ENCODE data around the gene IDI2. TPM values are rescaled to one million over a fixed set of nuclear protein-coding genes. Genes with fewer than 3 reads are reported as not detected.

The IDI2 gene
- total and polyA plus RNA-seq, 8 donors, result 0.14 to 0.15 TPM; not detected in 6

GRCh38 chr10:992467-992866, 33.2 kb downstream of the IDI2 start:
- WGBS, 2 donors, result 96 to 98% methylated on average over 6 of the region's 6 CpGs
- Histone ChIP-seq H3K4me1 (peaks cover 6 to 9% (median 8%) of the 10 kb centered on the region in 3 donors), H3K36me3 (peaks cover 0 to 29% (median 15%) of the 10 kb centered on the region in 3 donors), H3K9me3 (no peaks in the 10 kb centered on the region), H3K27me3 (no peaks in the 10 kb centered on the region), H3K27ac (no peak overlapping the region), H3K4me3 (no peak overlapping the region)
- TF ChIP-seq CTCF (IDR thresholded peaks at IDR 0.05), result no peak
- intact Hi-C loops (cut with DNase I), result no loop called here
- ATAC-seq, result no peak
- DNase-seq, result no peak
- FAIRE-seq, result no peak

- DNase-seq (no peak), ATAC-seq (no peak), FAIRE-seq (no peak)
- Histone ChIP-seq H3K27ac (no peak overlapping the region), H3K4me3 (no peak overlapping the region), H3K9me3 (no peaks in the 10 kb centered on the region), H3K36me3 (peaks cover 0 to 14% (median 2%) of the 10 kb centered on the region in 3 donors), H3K27me3 (no peaks in the 10 kb centered on the region), H3K4me1 (peaks cover 6 to 17% (median 9%) of the 10 kb centered on the region in 3 donors)
- 95 to 96% methylated on average over 6 of the region's 6 CpGs for WGBS, 2 donors
- TF ChIP-seq CTCF (IDR thresholded peaks at IDR 0.05), result no peak
- intact Hi-C loops (cut with DNase I), result no loop called here
These were observed 34.9 kb downstream of the IDI2 start for GRCh38 chr10:990808-991207.

- WGBS, 2 donors, result 24 to 25% methylated on average over 42 of the region's 42 CpGs
- no peak for ATAC-seq
- Histone ChIP-seq H3K4me3 (peak overlapping the region; percentile 72 to 97 (median 94)), H3K9me3 (no peaks in the 10 kb centered on the region), H3K36me3 (peaks cover 0 to 6% (median 0%) of the 10 kb centered on the region in 3 donors), H3K4me1 (peaks cover 6 to 17% (median 9%) of the 10 kb centered on the region in 3 donors), H3K27me3 (no peaks in the 10 kb centered on the region), H3K27ac (peak overlapping the region; percentile 65 to 84 (median 78))
- TF ChIP-seq CTCF (IDR thresholded peaks at IDR 0.05), result no peak
- FAIRE-seq, result no peak
- DNase-seq, result no peak
- intact Hi-C loops (cut with DNase I), result no loop called here
These were observed 36.8 kb downstream of the IDI2 start for GRCh38 chr10:988667-989545.

GRCh38 chr10:987870-988666, 37.6 kb downstream of the IDI2 start, which contains the start of gene GTPBP4:
TSS of gene GTPBP4 (plus strand) at chr10:988434. CDS start at chr10:988480, 46 bp downstream.
- Histone ChIP-seq H3K9me3 (no peaks in the 10 kb centered on the region), H3K36me3 (no peaks in the 10 kb centered on the region), H3K27me3 (no peaks in the 10 kb centered on the region), H3K27ac (peak within 1 kb of the TSS; percentile 65 to 84 (median 78)), H3K4me3 (peak within 1 kb of the TSS; percentile 72 to 97 (median 94)), H3K4me1 (peaks cover 6 to 17% (median 9%) of the 10 kb centered on the region in 3 donors)
- DNase-seq (peak; percentile 98 to 99 (median 98)), ATAC-seq (peak; percentile 98 to 99 (median 98)), FAIRE-seq (no peak)
- WGBS, 2 donors, result 0% methylated on average over 58 to 74 of the region's 74 CpGs
- intact Hi-C loops (cut with DNase I), result no loop called here
- TF ChIP-seq CTCF (IDR thresholded peaks at IDR 0.05), result no peak

Data from pancreas (tissue), 10 donors.